GM12878 (cell line): ENCODE measurements around the gene RNF220. TPM values are rescaled to one million over a fixed set of nuclear protein-coding genes. Genes with fewer than 3 reads are reported as not detected.

Experiments used
- ATAC-seq: fragments of 200-7000 bp; cut with Tn5 transposase; 3 replicates; pipeline ENCODE4 v1.9.1; 2020; ENCODE audit warnings: mild to moderate bottlenecking, moderate library complexity
- BruUV-seq: library from RNA; stranded (reverse); fragments of 400-500 nt; replicated peaks from 2 replicates; lab custom pipeline; 2021; lab: Mats Ljungman, UMichigan
- CTCF ChIA-PET: fragments of 300-600 bp; sonication (Branson Sonifier 250); formaldehyde crosslinking; extraction: SDS; loops from one replicate; lab custom pipeline; 2021; ENCODE audit warnings: inconsistent platforms; lab: Yijun Ruan, JAX
- POLR2A ChIA-PET: fragments of 350-600 bp; formaldehyde crosslinking; extraction: SDS; loops from one replicate; lab custom pipeline; 2021; ENCODE audit warnings: inconsistent platforms; lab: Charles Lee
- RAD21 ChIA-PET: fragments of 300-600 bp; sonication (Branson Sonifier 250); formaldehyde crosslinking; loops from one replicate; lab custom pipeline; 2023; ENCODE audit warnings: antibody characterized with exemption; ENCODE audit not compliant: unreplicated experiment; lab: Charles Lee
- SMC1A ChIA-PET: fragments of 300-600 bp; sonication (Branson Sonifier 250); formaldehyde crosslinking; loops from one replicate; lab custom pipeline; 2023; ENCODE audit not compliant: unreplicated experiment, uncharacterized antibody; lab: Charles Lee
- DNase-seq: peaks from one replicate; pipeline ENCODE4 v3.0.0-alpha.2; 2011; ENCODE audit warnings: low read depth, low spot score
- FAIRE-seq: peaks from 3 replicates; lab custom pipeline; 2011; peaks lifted over from hg19 to GRCh38; lab: Jason Lieb, UNC
- H2AFZ ChIP-seq: 2 replicates; pipeline ENCODE4 v1.6.0; 2011; ENCODE audit warnings: low read depth, low read length, control low read depth; ENCODE audit not compliant: control insufficient read depth
- H3K27ac ChIP-seq: 2 replicates; pipeline ENCODE4 v1.5.1; 2011; ENCODE audit warnings: control low read depth; ENCODE audit not compliant: control insufficient read depth, insufficient read depth
- H3K27me3 ChIP-seq, 2 experiments: replicated peaks in 1 of 2; 2 replicates each; pipeline versions ENCODE4 v1.6.0 to v1.6.1; 2011; ENCODE audit warnings: low read length in 1 of 2; ENCODE audit not compliant: control insufficient read depth in 2 of 2, insufficient read depth in 2 of 2
- H3K36me3 ChIP-seq, 2 experiments: 2 replicates each; pipeline ENCODE4 v1.5.1; 2011; ENCODE audit warnings: low read length in 1 of 2; ENCODE audit not compliant: control insufficient read depth in 2 of 2, insufficient read depth in 2 of 2
- H3K4me1 ChIP-seq: 2 replicates; pipeline ENCODE4 v1.6.1; 2011; ENCODE audit warnings: mild to moderate bottlenecking, low read length, moderate library complexity, mixed read lengths; ENCODE audit not compliant: control insufficient read depth, insufficient read depth
- H3K4me2 ChIP-seq: 2 replicates; pipeline ENCODE4 v1.6.0; 2011; ENCODE audit warnings: control low read depth; ENCODE audit not compliant: control insufficient read depth, insufficient read depth
- H3K4me3 ChIP-seq: fragments of 200-600 bp; sonication (generic); 2 replicates; pipeline ENCODE4 v1.5.1; 2016
- H3K79me2 ChIP-seq: 2 replicates; pipeline ENCODE4 v1.6.0; 2011; ENCODE audit warnings: low read length; ENCODE audit not compliant: control insufficient read depth, insufficient read depth
- H3K9ac ChIP-seq: 2 replicates; pipeline ENCODE4 v1.8.0; 2011; ENCODE audit warnings: low read length, control low read depth, mixed read lengths; ENCODE audit not compliant: control insufficient read depth, insufficient read depth
- H3K9me3 ChIP-seq: replicated peaks from 3 replicates; pipeline ENCODE4 v1.5.1; 2011; ENCODE audit warnings: mild to moderate bottlenecking, low read length; ENCODE audit not compliant: control insufficient read depth, insufficient read depth
- H4K20me1 ChIP-seq: 2 replicates; pipeline ENCODE4 v1.6.0; 2011; ENCODE audit not compliant: control insufficient read depth, insufficient read depth
- CBFB ChIP-seq: IDR thresholded peaks from 2 replicates; pipeline ENCODE4 v1.6.1; 2016; ENCODE audit warnings: antibody characterized with exemption, low read depth
- CHD4 ChIP-seq: fragments of 200-600 bp; sonication (generic); IDR thresholded peaks from 2 replicates; pipeline ENCODE4 v1.6.1; 2016; ENCODE audit warnings: mild to moderate bottlenecking
- DPF2 ChIP-seq: fragments of 450-650 bp; IDR thresholded peaks from 2 replicates; pipeline ENCODE4 v1.6.1; 2017; ENCODE audit warnings: mild to moderate bottlenecking
- IKZF2 ChIP-seq, 2 experiments: fragments of 450-650 bp; IDR thresholded peaks; 2 replicates each; pipeline ENCODE4 v1.6.1; 2017; ENCODE audit warnings: mild to moderate bottlenecking in 2 of 2, moderate library complexity in 2 of 2
- JUNB ChIP-seq: IDR thresholded peaks from 2 replicates; pipeline ENCODE4 v1.6.1; 2016; ENCODE audit warnings: antibody characterized with exemption, mild to moderate bottlenecking
- LARP7 ChIP-seq: fragments of 450-650 bp; IDR thresholded peaks from 2 replicates; pipeline ENCODE4 v1.6.1; 2017; ENCODE audit warnings: mild to moderate bottlenecking
- MLLT1 ChIP-seq: fragments of 450-650 bp; IDR thresholded peaks from 2 replicates; pipeline ENCODE4 v1.6.1; 2016; ENCODE audit warnings: mild to moderate bottlenecking
- NBN ChIP-seq: fragments of 450-650 bp; IDR thresholded peaks from 2 replicates; pipeline ENCODE4 v1.6.1; 2016
- NFYA ChIP-seq: IDR thresholded peaks from 2 replicates; pipeline ENCODE4 v1.6.1; 2011; ENCODE audit warnings: low read depth, mild to moderate bottlenecking, low read length, improper control_type of control experiment, borderline replicate concordance
- NKRF ChIP-seq: fragments of 450-650 bp; conservative IDR thresholded peaks from 2 replicates; pipeline ENCODE4 v1.6.1; 2017; ENCODE audit warnings: mild to moderate bottlenecking, moderate library complexity
- WGBS: methylation state at CpG from one replicate; pipeline ENCODE4 v1.1.6; 2016; ENCODE audit warnings: low lambda C conversion rate; ENCODE audit not compliant: insufficient replicate concordance, insufficient coverage; ENCODE audit errors: missing lambda C conversion rate; 5-methylcytosine and 5-hydroxymethylcytosine counted together
- in situ Hi-C: fragments of 300-500 bp; cut with MboI; formaldehyde crosslinking; loops from 9 replicates; pipeline ENCODE4 v1.14.3; 2018; ENCODE audit warnings: mixed read lengths
- intact Hi-C: fragments of 100-400 bp; cut with micrococcal nuclease; formaldehyde crosslinking; loops from one replicate; pipeline ENCODE4 v1.14.2; 2022; ENCODE audit not compliant: unreplicated experiment
- polyA plus RNA-seq, 11 experiments: library from polyadenylated mRNA; depleted of rRNA in 4 of 11; unstranded in 6 of 11; stranded (reverse) in 5 of 11; fragments of >200 nt; fragmentation: Nextera tagmentation in 4 of 11; fragmentation: Illumina TruSeq in 1 of 11; extraction: Ambion mirVana in 4 of 11; extraction: Trizol in 1 of 11; gene quantifications; 1 replicate in 1 of 11; 2 replicates in 10 of 11; pipeline versions ENCODE4 v1.2.1 to v1.2.3, GENCODE V29; 2011 to 2016; ENCODE audit warnings: inconsistent platforms in 2 of 11, missing spikeins in 2 of 11, low read depth in 1 of 11
- total RNA-seq, 4 experiments: library from RNA; depleted of rRNA in 3 of 4; stranded (reverse); fragments of >200 nt in 3 of 4; fragmentation: Illumina TruSeq in 1 of 4; extraction: Trizol in 1 of 4; gene quantifications; 2 replicates each; pipeline versions ENCODE4 v1.2.1 to v1.2.3, GENCODE V29; 2013 to 2021
- TF ChIP-seq, protein P1 (sequence below): fragments of 450-650 bp; IDR thresholded peaks from 2 replicates; pipeline ENCODE4 v1.6.1; 2016; ENCODE audit warnings: mild to moderate bottlenecking, moderate library complexity, borderline replicate concordance
- TF ChIP-seq, protein P2 (sequence below): fragments of 450-650 bp; formaldehyde crosslinking; IDR thresholded peaks from 2 replicates; pipeline ENCODE4 v1.4.0; 2020; ENCODE audit warnings: mild to moderate bottlenecking, moderate library complexity
- TF ChIP-seq, protein P3 (sequence below): IDR thresholded peaks from 2 replicates; pipeline ENCODE4 v1.6.1; 2012; ENCODE audit warnings: low read depth, low read length, improper control_type of control experiment

The RNF220 gene
- total and polyA plus RNA-seq, 10 of the 15 experiments (the other 5 are each of a cell fraction or from before 2014, with no cell fraction given) = 4.6 to 84.1 (median 53.7) TPM

DNA sequence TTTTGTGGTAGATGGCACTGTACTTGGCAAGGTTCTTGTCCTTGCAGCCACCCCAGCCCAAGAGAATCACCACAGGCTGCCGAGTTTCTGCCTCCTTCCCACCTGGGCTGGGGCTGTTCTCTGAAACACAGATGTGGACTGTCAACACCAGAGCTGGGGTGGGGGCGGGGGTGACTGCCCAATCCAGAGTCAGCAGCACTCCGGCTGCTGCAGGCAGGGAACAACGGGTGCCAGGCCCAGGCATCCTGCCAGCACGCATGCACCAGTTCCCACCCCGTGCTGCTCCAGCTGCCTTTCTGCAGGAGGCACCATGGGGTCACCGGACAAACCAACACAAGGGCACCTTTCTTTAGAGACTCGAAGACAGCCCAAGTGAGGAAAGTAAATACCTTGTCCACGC, 255.1 kb downstream of the RNF220 start:
- Histone ChIP-seq H3K79me2 (no peaks in the 10 kb centered on the region), H3K9me3 (no peaks in the 10 kb centered on the region), H3K4me2 (no peak overlapping the region), H4K20me1 (no peaks in the 10 kb centered on the region), H3K9ac (no peak overlapping the region), H3K4me1 (peaks cover 10% of the 10 kb centered on the region), H3K27ac (no peak overlapping the region), H2AFZ (no peak overlapping the region), H3K4me3 (no peak overlapping the region), H3K27me3 (no peaks in the 10 kb centered on the region), H3K36me3 (no peaks in the 10 kb centered on the region)
- no TSS peak for BruUV-seq
- POLR2A ChIA-PET = interaction anchor here (0.6 to 1.5 kb wide), 3 partner anchors 15 to 283 kb away, joined by 3 to 4 read pairs (median 3); no protein-coding TSS in a partner anchor
- intact Hi-C loops = no loop called here
- FAIRE-seq = no peak
- WGBS = 81% methylated on average over 9 of the region's 9 CpGs
- in situ Hi-C loops = no loop called here
- no peak for DNase-seq
- SMC1A ChIA-PET = no interaction called here
- ATAC-seq = no peak
- RAD21 ChIA-PET = no interaction called here
- CTCF ChIA-PET = interaction anchor here (0.6 kb wide), 1 partner anchor 33 kb away, joined by 3 read pairs; no protein-coding TSS in a partner anchor
- TF ChIP-seq CBFB = no peak
- no peak for TF ChIP-seq NKRF
- TF ChIP-seq, protein P1, sequence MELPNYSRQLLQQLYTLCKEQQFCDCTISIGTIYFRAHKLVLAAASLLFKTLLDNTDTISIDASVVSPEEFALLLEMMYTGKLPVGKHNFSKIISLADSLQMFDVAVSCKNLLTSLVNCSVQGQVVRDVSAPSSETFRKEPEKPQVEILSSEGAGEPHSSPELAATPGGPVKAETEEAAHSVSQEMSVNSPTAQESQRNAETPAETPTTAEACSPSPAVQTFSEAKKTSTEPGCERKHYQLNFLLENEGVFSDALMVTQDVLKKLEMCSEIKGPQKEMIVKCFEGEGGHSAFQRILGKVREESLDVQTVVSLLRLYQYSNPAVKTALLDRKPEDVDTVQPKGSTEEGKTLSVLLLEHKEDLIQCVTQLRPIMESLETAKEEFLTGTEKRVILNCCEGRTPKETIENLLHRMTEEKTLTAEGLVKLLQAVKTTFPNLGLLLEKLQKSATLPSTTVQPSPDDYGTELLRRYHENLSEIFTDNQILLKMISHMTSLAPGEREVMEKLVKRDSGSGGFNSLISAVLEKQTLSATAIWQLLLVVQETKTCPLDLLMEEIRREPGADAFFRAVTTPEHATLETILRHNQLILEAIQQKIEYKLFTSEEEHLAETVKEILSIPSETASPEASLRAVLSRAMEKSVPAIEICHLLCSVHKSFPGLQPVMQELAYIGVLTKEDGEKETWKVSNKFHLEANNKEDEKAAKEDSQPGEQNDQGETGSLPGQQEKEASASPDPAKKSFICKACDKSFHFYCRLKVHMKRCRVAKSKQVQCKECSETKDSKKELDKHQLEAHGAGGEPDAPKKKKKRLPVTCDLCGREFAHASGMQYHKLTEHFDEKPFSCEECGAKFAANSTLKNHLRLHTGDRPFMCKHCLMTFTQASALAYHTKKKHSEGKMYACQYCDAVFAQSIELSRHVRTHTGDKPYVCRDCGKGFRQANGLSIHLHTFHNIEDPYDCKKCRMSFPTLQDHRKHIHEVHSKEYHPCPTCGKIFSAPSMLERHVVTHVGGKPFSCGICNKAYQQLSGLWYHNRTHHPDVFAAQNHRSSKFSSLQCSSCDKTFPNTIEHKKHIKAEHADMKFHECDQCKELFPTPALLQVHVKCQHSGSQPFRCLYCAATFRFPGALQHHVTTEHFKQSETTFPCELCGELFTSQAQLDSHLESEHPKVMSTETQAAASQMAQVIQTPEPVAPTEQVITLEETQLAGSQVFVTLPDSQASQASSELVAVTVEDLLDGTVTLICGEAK = no peak
- no peak for TF ChIP-seq MLLT1
- no peak for TF ChIP-seq JUNB
- TF ChIP-seq NBN = no peak
- TF ChIP-seq DPF2 = no peak
- TF ChIP-seq CHD4 = no peak
- no peak for TF ChIP-seq LARP7
- TF ChIP-seq, protein P2, sequence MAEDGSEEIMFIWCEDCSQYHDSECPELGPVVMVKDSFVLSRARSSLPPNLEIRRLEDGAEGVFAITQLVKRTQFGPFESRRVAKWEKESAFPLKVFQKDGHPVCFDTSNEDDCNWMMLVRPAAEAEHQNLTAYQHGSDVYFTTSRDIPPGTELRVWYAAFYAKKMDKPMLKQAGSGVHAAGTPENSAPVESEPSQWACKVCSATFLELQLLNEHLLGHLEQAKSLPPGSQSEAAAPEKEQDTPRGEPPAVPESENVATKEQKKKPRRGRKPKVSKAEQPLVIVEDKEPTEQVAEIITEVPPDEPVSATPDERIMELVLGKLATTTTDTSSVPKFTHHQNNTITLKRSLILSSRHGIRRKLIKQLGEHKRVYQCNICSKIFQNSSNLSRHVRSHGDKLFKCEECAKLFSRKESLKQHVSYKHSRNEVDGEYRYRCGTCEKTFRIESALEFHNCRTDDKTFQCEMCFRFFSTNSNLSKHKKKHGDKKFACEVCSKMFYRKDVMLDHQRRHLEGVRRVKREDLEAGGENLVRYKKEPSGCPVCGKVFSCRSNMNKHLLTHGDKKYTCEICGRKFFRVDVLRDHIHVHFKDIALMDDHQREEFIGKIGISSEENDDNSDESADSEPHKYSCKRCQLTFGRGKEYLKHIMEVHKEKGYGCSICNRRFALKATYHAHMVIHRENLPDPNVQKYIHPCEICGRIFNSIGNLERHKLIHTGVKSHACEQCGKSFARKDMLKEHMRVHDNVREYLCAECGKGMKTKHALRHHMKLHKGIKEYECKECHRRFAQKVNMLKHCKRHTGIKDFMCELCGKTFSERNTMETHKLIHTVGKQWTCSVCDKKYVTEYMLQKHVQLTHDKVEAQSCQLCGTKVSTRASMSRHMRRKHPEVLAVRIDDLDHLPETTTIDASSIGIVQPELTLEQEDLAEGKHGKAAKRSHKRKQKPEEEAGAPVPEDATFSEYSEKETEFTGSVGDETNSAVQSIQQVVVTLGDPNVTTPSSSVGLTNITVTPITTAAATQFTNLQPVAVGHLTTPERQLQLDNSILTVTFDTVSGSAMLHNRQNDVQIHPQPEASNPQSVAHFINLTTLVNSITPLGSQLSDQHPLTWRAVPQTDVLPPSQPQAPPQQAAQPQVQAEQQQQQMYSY = no peak
- no peak for TF ChIP-seq NFYA
- no peak for TF ChIP-seq IKZF2 (IDR thresholded peaks at IDR 0.05)
- TF ChIP-seq, protein P3, sequence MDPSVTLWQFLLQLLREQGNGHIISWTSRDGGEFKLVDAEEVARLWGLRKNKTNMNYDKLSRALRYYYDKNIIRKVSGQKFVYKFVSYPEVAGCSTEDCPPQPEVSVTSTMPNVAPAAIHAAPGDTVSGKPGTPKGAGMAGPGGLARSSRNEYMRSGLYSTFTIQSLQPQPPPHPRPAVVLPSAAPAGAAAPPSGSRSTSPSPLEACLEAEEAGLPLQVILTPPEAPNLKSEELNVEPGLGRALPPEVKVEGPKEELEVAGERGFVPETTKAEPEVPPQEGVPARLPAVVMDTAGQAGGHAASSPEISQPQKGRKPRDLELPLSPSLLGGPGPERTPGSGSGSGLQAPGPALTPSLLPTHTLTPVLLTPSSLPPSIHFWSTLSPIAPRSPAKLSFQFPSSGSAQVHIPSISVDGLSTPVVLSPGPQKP = no peak
